CD4-positive, alpha-beta T cell treated with Interleukin-21 for 1 hour (primary cell): ENCODE measurements around the gene PARD3B.
A peak's percentile ranks its signal among the peaks of the same experiment; 100 is the strongest.

ENCODE experiments used
- DNase-seq: peaks from one replicate; pipeline ENCODE4 v3.0.0-alpha.2; 2020

PARD3B gene

GRCh38 chr2:204900910-204901309 is 355.6 kb downstream of the PARD3B start:
- DNase-seq, result no peak

DNA sequence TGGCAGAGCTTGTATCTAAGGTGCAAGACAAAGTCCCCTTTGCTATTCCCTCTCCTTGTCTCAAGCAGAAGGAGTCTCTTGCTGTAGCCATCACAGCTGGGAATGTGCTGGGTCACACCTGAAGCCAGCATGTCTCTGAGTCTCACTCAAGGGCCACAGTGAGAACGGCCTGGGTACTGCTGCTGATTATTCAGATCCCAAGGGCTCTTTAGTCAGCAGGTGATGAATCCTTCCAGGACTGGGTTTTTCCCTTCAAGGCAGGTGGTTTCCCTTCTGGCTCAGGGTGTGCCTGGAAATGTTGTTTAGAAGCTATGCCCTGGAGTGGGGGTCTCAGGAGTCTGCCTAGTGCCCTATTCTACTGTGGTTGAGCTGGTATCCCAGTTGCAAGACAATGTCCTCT is 356.3 kb downstream of the PARD3B start:
- no peak for DNase-seq

- no peak for DNase-seq
Observed at GRCh38 chr2:204909791-204910190, 364.5 kb downstream of the PARD3B start.

DNA sequence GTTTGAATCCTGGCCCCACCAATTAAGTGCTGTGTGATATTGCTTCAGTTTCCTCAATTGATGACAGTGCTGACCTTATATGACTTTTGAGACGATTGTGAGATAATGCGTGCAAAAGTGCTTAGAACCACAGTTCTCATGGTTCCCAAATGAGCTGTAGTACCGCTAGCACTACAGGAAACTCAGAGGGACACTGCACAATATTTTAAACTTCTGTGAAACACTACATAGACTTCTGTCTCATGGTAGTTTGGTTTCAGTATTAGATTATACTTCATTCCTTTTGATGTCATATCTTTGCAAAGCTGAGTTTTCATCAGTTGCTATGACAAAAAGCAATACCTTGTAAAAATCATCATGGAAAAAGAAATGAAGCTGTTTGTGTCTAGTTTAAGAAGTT is 368.0 kb downstream of the PARD3B start:
- DNase-seq, result no peak

DNA sequence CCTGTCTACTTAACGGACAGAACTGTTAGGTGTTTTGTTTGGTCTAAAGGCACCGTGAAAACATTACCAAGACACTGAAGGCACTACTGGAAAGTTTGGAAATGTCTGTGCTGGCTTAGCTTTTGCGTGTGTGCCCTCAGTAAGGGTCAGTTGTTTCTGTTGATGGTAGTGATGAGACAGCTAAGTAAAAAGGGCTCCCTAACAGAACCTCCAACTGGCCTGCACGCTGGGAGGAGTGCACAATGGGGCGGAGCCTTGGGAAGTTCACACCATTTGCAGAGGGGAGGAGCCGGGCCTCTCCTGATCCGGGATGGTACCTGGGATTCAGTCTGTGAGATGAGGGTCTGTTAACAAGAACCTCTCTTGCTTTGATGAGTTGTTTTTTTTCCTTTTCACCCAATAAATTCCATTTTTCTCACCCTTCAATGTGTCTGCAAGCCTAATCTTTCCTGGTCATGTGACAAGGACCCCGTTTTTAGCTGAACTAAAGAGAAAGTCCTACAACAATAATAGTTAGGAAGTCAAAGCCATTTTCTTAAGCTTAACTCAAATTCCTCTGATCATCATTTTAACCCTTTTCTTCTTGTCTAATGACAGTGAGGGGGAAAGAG is 368.7 kb downstream of the PARD3B start:
- DNase-seq, result no peak

GRCh38 chr2:204914708-204915107 is 369.4 kb downstream of the PARD3B start:
- no peak for DNase-seq

GRCh38 chr2:204917089-204917701 is 371.9 kb downstream of the PARD3B start:
- no peak for DNase-seq

DNA sequence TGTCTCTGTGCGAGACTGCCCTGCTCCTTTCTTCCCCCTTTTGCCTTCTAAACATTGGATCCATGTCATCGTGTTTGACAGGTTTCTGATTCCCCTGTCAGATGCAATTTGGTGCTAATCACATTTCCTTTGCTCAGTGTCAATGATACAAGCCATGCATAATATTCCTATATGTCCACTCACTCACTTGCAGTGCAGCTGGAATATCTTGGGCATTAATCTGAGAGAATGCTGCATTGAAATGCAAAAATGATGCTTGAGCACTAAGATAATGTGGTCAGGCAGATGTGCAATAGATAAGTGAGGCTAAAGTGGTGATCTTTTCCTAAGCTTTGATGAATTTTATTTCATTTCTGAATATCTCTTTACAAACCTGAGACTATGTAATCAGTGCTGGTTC is 375.5 kb downstream of the PARD3B start:
- no peak for DNase-seq

DNA sequence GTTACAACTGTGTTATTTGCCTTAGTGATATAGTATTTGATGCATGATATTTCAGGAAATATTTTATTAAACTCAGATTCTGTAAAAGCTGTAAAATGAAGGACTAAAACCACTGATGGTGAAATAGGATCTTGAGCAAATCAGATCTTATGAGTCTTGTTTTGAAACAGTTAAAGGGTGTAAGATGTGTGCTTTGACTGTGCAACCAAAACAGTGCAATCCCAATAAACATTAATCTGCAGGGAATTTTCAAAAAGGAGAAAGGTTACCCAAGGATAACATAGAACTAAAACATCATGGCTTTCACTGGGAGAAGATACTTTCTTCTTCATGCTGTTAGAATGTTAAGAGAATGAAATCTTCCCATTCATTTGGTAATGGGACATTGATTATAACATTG is 378.7 kb downstream of the PARD3B start:
- no peak for DNase-seq

- DNase-seq, result no peak
Observed at GRCh38 chr2:204931562-204931961, 386.3 kb downstream of the PARD3B start.

DNA sequence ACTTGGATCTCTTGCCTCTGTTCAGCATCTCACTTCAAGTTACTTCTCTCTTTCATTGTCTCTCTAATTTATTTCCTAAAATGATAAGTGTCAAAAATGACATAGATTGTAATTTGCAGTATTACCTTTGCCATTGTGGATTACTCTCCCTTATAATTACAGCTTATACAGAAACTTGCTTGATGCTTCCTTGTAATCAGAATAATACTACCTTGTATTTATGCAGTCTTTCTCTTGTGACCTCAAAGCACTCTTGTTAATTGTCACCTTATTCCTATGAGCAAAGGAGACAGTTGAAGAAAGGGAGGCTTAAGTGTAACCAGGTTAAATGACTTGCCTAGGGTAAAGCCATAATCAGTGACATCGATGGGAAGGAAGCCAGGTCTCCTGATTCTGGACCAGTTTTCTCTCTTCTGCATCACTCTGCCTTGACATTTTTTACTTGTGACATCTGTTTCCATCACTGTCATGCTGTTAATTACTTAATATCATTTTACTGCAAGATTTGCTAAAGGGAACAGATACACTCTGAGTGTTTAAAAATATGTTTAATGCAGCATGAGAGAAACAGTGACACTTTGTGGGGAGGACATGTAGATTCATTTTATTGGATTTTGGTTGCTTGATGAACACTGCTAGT is 388.6 kb downstream of the PARD3B start:
- DNase-seq, result no peak

- DNase-seq, result no peak
Observed at GRCh38 chr2:204944927-204945326, 399.7 kb downstream of the PARD3B start.

- no peak for DNase-seq
Observed at GRCh38 chr2:204945376-204945775, 400.1 kb downstream of the PARD3B start.

- DNase-seq, result no peak
Observed at GRCh38 chr2:204946892-204947291, 401.6 kb downstream of the PARD3B start.

DNA sequence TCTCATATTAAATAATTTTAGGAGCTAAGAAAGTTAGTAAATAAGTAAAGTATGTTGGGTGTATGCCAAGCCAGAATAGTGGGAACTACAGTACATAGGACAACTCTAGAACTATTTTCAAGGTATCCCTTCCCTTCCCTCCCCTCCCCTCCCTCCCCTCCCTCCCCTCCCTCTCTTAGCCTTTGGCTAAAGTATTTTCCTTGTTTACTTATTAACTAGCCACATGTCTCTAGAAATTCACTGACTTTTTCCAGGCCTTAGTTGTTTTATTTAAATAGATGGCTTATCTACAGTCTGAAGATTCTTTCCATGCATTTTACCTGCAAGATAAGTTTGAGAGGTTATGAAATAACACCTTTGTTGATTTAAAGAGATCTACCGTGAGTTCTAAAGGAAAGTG is 402.1 kb downstream of the PARD3B start:
- DNase-seq, result no peak

GRCh38 chr2:204948024-204948763 is 402.9 kb downstream of the PARD3B start:
- DNase-seq, result peak; percentile 24

- DNase-seq, result peak; percentile 1
Observed at GRCh38 chr2:204948822-204949221, 403.5 kb downstream of the PARD3B start.

- no peak for DNase-seq
Observed at GRCh38 chr2:204950695-204951346, 405.5 kb downstream of the PARD3B start.

DNA sequence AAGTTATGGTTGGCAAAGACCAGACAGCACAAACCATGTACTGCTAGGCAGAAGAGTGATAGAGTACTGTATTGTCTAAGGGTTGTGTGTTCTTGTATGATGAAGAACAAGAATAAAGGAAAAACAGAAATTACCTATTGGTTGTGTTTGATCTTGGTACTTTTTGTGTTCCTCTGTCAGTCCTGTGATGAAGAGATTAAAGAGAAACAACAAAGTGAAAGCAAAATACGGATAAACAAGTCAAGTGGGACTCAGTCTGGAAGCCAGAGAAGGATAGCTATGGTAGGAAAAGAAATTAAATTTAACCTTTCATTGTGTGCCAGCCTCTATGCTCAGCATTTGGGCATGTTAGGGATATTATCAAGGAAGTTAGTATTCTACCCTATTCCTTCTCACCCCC is 413.1 kb downstream of the PARD3B start:
- DNase-seq, result no peak

DNA sequence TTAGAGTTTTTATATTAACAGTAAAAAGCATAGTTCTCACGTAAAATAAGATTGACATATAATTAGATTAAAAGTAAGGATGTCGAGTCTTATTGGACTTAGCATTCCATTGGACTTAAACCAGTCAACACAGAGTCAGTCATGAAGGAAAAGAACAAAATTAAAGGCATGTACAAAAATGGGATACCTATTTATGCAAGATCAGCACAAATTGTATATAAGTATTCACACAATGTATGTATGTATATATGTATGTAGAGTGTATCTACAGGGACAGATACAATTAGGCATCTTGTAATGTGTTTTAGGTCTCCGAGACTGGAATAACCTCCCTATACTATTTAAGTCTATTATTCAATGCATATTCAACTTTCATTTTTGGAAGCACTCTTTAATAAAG is 419.1 kb downstream of the PARD3B start:
- DNase-seq, result no peak

DNA sequence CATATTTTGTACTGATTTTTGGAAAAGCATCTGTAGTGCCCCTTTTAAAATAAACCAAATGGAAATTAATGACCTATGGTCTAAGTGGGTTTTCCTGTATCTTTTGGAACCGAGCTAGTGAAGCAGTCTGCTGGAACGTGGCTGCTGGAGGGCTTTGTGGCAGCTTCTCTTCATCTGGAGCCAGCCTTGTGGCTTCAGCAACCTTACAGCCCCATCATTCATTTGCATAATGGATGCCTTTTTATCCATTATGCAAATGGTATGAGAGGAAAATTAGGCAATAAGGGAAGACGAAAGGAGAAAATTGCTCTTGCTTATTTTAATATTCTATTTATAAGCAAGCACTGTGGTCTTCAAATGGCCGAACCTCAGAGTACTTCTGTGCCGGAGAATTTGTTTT is 421.0 kb downstream of the PARD3B start:
- DNase-seq, result no peak

- DNase-seq, result peak; percentile 61
Observed at GRCh38 chr2:204967199-204967960, 422.1 kb downstream of the PARD3B start.
